Right renal cortex interstitium (tissue), 3 donors: ENCODE data around the gene TGIF2. TPM values are rescaled to one million over a fixed set of nuclear protein-coding genes. Genes with fewer than 3 reads are reported as not detected.
"Not testable (repeated sequence)": the region's sequence is repeated elsewhere in the genome, so short reads cannot be mapped to it uniquely, and the experiment has no call there.

ENCODE experiments used
- DNase-seq, 3 donors: peaks; one replicate each; pipeline ENCODE4 v3.0.0-alpha.2; 2013; ENCODE audit warnings: low read depth in 3 of 3, low spot score in 2 of 3
- polyA plus RNA-seq, 3 donors: library from polyadenylated mRNA; unstranded; fragments of 120-200 nt; gene quantifications; one replicate each; pipeline ENCODE4 v1.2.1, GENCODE V29; 2013; ENCODE audit not compliant: insufficient read length in 3 of 3

The TGIF2 gene
- polyA plus RNA-seq, 3 donors: 58.9 to 60.4 (median 59.1) TPM

DNA sequence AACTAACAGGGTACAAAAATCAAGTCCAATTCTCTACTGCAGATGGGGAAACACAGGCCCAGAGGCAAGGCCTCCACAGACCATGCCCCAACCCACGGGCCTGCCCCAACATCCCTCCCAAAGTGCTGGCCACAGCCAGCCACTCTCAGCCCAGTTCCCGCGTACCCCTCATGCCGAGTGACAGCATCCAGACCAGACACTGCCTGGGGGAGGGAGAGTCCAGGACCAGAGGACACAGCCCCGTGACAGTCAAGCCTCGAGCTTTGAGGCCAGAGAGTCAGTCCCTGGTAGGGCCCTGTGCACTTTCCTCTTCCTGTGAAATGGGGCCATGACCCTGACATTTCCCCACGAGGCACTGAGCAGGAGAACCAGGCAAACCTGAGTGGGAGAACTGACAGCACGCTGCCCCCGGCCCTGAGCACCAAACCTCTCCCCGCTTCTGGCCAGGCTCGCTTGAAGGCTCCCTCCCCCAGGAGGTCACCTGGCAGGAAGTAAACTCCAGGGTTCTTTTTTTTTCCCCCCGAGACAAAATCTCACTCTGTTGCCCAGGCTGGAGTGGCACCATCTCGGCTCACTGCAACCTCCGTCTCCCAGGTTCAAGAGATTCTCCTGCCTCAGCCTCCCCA, 27.2 kb upstream of the TGIF2 start:
- DNase-seq: no peak

DNA sequence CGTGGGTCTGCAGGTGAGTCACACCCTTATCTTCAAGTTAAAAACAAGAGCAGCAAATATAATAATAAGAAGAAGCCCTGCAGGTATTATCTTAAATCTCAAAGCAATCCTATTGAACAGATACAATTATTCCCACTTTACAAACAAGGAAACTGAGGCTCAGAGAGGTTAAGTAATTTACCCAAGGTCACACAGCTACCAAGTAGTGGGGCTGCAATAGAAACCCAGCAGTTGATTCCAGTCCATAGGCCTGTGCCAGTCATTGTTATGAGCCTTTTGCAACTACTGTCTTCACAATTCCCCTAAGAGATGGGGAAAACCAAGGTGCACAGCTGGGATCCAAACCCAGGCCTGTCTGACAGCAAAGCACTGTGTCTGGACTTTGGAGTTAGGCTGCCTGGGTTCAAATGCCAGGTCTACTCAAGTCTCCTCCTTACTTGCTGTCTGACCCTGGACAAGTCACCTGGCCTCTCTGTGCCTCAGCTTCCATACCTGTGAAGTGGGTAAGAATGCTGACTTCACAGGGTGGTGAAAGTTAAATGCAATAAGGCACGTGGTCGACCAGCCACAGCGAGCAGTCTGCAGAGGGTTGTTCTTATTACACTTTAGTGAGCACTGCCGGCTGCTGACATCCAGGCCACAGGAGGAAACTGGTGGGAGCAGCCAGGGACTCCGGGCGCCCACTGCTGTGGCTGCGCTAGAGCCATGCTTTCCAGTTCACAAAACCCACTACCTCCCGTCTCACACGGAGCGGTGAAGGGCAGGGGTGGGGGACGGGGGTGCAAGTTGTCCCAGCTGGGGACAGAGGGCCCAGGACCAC, 26.0 kb upstream of the TGIF2 start:
- no peak for DNase-seq

DNA sequence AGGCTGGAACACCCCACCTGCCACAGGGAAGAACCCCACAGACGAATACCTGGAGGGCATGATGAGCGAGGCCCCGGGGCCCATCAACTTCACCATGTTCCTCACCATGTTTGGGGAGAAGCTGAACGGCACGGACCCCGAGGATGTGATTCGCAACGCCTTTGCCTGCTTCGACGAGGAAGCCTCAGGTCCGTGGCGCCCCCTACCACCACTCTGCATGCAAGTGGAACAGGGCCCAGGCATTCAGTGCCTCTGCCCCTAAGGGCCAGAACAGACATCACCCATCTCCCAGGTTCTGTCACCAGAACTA, 25.4 kb upstream of the TGIF2 start:
- DNase-seq: no peak

DNA sequence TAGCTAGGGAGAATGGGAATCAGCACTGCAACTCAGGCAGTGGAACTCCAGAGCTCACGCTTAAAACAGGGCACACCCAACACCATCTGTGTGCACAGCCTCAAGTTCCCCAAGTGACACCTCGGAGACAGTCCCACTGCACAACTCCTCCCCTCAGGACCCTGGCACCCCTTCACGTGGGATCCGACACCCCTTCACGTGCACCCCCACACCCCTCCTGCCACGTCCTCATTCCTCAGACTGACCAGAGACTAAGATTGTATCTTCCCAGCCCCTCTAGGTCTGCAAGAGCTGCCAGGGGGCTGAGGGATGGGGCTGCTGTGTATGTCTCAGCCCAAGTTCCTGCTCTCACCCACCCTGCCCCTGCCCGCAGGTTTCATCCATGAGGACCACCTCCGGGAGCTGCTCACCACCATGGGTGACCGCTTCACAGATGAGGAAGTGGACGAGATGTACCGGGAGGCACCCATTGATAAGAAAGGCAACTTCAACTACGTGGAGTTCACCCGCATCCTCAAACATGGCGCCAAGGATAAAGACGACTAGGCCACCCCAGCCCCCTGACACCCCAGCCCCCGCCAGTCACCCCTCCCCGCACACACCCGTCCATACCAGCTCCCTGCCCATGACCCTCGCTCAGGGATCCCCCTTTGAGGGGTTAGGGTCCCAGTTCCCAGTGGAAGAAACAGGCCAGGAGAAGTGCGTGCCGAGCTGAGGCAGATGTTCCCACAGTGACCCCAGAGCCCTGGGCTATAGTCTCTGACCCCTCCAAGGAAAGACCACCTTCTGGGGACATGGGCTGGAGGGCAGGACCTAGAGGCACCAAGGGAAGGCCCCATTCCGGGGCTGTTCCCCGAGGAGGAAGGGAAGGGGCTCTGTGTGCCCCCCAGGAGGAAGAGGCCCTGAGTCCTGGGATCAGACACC, 24.4 kb upstream of the TGIF2 start:
- no peak for DNase-seq

DNA sequence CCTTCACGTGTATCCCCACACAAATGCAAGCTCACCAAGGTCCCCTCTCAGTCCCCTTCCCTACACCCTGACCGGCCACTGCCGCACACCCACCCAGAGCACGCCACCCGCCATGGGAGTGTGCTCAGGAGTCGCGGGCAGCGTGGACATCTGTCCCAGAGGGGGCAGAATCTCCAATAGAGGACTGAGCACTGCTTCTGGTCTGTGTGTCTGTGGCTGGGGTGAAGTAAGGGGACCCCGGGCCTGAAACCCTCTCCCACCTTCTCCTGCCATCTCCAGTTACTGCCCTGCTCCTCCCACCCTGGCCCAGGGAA, 23.8 kb upstream of the TGIF2 start:
- no peak for DNase-seq

DNA sequence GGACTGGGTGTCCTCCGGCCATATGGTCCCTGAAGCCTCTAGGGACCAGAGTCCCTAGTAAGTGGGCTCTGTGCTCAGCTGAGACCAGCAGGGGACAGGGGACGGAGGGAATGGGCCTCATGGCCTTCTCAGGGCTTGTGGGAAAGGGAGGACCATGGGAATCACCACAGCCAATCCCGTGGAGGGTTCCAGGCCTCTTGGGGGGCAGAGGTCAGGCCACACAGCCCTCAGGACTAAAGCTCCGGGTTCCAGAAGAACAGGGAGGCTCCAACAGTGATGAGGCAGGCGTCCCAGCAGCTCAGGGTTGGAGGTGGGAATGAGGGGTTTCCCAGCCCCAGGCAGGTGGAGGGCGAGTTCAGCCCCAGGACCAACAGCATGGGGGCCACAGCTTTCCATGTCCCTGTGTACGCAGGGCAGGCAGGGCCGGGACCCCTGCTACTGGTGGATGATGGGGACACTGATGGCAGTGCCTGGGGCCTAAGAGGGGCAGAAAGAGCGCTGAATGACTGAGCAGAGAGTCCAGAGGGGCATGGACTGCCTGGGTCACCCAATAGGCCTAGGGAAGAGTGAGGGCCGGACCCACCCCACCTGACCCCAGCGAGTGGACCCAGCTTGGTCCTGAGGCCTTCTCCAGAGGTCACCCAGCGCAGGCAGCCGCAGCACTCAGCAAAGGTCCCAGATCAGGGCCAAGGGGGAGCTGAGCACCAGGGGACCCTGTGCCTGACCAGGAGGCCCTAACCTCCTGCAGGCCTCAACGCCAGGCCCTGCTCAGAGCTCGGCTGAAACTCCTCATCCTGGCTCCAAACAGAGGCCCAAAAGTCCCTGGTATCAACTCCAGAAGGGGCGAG, 23.2 kb upstream of the TGIF2 start:
- no peak for DNase-seq

DNA sequence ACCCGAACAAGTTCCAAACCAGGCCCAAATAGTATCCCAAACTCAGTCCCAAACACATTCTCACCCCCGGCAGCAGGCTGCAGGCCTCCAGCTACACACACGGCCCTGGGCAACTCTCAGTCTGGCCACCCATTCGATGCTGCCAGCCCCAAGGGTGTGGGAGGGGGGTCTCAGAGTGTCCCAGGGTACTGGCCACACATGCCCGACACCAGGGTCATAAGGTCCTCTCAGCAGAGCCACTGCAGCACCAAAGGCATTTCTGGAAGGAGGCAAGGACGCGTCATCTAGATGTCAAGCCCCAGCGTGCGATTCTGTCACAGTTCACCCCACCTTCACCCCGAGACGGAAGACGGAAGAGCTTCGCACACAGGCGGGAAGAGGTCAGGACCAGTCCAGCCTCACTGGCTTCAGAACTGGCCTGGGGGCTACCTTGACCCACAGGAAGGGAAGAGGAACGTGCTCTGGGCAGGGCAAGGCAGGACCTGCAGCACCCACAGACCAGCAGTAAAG, 22.6 kb upstream of the TGIF2 start:
- DNase-seq: no peak

DNA sequence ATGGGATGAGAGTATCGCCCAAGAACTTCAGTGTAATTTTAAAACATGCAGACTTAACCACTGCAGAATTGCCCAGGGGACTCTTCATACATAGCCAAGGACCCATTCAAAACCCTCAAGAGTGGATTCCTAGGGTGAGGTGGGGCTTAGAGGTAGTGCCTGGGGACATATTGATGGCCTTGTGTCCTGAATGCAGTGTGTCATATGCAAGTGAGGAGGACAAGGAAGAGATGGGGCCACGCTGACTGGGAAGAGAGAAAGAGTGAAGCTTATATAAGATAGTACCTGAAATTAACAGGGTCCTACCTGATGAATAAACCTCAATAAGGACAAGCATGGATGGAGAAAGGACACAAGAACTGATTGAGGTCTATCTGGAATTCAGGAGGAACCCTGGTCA, 18.1 kb upstream of the TGIF2 start:
- no peak for DNase-seq

DNA sequence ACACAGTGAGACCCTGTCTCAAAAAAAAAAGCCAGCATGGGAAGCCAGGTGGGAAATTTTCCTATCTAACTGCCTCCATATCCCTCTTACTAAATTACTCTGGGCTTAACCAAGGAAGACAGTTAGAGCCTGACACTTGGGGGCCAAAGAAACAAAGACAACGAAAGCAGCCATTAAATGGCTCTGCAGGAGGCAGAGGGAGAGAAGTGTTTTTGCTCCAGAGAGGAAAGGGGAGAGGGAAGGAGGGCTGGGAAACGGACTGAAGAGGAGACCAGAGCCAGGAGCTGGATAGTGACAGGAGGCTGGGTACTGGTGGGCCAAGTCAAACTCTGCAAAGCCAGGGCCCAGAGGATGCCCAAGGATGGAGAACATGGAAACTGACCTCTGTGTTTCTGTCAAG, 10.7 kb upstream of the TGIF2 start:
- no peak for DNase-seq

DNA sequence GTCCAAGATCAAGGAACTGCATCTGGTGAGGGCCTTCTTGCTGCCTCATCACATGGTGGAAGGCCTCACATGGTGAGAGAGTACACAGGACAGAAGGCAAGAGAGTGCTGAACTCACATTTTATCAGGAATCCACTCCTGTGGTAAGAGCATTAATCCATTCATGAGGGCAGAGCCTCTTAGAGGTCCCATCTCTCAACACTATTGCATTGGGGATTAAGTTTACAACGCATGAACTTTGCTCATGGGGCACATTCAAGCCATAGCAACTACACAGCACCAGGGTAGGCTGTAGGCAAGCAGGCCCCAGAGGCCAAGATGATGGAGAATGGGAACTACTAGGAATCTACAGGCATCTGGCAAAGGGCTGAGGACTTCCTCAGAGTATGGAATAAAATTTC, 10.0 kb upstream of the TGIF2 start:
- no peak for DNase-seq

DNA sequence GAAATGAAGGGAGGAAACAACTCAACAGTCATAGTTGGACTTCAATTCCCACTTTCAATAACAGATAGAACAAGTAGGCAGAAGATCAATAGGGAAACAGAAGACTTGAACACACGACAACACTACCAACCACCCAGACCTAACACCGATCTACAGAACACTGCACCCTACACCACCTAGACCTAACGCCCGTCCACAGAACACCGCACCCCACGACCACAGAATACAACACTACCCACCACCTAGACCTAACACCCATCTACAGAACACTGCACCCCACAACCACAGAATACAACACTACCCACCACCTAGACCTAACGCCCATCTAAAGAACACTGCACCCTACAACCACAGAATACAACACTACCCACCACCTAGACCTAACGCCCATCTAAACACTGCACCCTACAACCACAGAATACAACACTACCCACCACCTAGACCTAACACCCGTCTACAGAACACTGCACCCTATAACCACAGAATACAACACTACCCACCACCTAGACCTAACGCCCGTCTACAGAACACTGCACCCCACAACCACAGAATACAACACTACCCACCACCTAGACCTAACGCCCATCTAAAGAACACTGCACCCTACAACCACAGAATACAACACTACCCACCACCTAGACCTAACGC, 9.2 kb upstream of the TGIF2 start:
- not testable (repeated sequence) for DNase-seq

DNA sequence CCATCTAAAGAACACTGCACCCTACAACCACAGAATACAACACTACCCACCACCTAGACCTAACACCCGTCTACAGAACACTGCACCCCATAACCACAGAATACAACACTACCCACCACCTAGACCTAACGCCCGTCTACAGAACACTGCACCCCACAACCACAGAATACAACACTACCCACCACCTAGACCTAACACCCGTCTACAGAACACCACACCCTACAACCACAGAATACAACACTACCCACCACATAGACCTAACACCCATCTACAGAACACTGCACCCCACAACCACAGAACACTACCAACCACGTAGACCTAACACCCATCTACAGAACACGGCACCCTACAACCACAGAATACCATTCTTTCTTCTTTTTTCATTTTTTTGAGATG, 8.7 kb upstream of the TGIF2 start:
- DNase-seq: not testable (repeated sequence)

DNA sequence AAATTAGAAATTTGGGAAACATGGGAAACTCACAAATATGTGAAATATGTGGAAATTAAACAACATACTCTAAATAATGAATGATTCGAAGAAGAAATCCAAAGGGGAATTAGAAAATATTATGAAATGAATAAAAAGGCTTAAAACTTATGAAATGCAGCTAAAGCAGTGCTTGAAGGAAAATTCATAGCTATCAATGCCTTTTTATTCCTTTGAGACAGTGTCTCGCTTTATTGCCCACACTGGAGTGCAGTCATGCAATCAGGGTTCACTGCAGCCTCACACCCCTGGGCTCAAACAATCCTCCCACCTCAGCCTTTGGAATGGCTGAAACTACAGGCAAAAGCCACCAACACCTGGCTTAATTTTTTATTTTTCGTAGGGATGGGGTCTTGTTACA, 7.9 kb upstream of the TGIF2 start:
- DNase-seq: no peak

DNA sequence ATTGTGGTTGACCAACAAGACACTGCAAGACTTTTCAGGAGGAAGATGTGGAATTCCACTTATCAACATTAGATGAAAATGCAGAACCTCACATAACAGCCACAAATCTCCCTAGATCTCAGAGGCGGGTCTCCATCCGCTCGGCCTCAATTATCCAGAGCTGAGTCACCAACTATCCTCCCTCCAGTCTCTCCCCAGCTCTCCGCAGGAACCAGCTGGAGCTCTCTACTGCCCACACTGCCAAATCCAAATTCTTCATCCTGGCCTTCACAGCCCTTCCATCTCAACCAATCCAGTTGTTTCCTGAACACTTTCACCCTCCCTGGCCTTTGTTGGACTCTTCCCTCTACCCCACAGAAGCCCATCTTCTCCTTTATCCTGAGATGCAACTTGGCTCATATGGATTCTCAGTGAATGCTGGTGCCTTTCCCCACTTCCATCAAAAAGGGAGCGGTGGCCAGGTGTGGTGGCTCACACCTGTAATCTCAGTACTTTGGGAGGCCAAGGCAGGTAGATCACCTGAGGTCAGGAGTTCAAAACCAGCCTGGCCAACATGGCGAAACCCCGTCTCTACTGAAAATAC, 3.5 kb upstream of the TGIF2 start:
- no peak for DNase-seq

DNA sequence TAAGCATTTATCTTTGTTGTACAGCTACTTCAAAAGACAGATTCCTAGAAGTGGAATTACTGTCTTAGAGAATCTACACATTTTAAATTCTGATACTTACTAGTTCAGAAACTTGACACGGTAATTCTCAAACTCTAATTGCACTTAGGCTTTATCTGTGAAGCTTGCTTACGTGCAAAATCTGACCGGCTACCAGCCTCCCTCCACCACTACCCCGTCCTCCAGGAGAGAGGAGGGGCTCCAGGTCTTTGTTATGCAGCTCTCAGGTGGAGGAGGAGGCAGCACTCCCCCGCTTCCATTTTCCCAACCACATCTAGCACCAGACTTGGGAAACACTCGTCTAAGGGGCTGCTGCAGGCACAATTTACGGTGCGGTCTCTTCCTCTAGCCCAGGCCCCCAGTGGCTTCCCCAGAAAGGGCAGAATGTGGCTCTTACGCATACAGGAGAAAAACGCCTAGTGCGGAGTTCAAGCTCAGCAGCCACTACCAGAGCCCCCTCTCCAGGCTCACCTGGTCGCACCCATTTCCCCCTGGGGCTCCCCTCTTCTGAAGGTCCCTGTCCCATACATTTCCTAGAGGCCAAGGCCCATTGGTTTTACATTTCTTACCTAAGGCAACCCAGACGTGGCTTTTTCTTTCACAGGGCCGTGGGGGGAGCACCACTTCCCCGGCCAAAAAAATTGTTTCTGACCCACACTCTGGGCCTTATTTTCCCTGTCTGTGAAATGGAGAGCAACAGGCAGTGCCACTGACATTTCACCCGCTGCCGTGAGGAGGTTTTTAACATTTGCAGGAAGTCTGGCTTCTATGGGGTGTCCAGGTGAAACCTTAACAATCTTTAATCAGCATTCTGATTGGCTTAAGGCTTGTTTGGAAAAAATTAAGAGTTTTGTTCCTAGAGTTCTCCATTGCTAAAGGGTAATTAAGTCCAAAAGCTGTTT, 1.6 kb upstream of the TGIF2 start:
- peak in 2 of 3 donors; percentile 44 to 48 for DNase-seq

DNA sequence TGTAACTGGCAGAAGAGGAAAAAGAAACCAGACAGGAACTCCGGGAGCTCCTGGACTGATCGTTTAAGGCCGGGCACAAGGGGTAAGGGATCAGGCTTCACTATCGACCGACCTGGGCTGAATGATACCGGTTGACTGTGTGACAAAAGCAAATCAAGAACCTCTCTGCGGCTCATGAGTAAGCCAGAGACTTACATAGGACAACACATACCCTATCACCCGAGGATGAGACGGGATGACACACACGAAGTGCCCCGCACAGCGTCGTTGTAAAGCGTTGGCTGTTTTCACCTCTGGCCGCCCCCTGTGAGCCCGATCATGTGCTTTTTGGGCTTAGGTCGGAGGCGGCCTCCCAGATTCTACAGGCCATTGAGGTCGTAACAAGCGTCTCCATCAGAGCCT, 695 bp upstream of the TGIF2 start:
- DNase-seq: no peak

DNA sequence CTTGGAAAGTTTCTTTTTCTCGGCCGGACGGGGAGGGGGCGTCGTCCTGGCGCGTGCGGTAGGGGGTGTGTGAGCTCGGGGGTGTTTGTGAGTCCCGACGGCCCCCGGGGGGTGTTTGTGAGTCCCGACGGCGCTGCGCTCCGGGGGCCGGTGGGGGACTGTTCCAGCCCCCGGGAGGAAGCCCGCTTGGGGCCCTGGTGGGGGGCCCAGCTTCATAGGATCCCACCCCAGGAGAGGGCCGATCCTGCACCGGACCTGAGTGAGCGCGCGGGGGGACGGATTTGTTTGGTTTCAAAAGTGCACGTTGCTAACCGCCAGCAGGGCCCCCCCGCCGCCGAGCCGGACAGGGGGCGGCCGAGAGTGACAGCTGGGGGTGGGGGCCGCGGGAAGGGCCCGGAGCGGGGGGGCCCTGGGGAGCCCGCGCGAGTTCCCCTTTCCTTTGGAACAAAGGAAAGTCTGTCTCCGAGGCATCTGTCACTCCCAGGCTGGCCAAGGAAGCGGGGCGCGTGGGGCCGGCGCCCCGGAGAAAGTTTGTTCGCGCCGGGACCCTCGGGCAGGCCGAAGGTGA, 485 bp downstream of the TGIF2 start:
- DNase-seq: peak in 1 of 3 donors; percentile 27
